CD4-positive, alpha-beta T cell (primary cell): Measurements from ENCODE around the gene ULK2. TPM values are rescaled to one million over a fixed set of nuclear protein-coding genes. Genes with fewer than 3 reads are reported as not detected.
"Not testable (repeated sequence)": the region's sequence is repeated elsewhere in the genome, so short reads cannot be mapped to it uniquely, and the experiment has no call there.

Experiments used
- ATAC-seq: fragments of 200-7000 bp; cut with Tn5 transposase; one replicate; pipeline ENCODE4 v1.10.0; 2022; ENCODE audit warnings: mild to moderate bottlenecking; ENCODE audit not compliant: poor library complexity
- CTCF ChIA-PET: fragments of 350-600 bp; sonication (Branson Sonifier 250); formaldehyde crosslinking; loops from one replicate; lab custom pipeline; 2021; ENCODE audit warnings: antibody characterized with exemption, inconsistent platforms; lab: Charles Lee
- POLR2A ChIA-PET: fragments of 350-600 bp; sonication (Branson Sonifier 250); formaldehyde crosslinking; loops from one replicate; lab custom pipeline; 2021; ENCODE audit warnings: antibody characterized with exemption, inconsistent platforms; lab: Charles Lee
- DNase-seq, 14 experiments: peaks; one replicate each; pipeline ENCODE4 v3.0.0-alpha.2; 2013 to 2020; ENCODE audit warnings: mixed read lengths in 2 of 14
- H3K27ac ChIP-seq, 2 donors: one replicate each; pipeline versions ENCODE4 v1.5.1 to v1.7.0; 2013; ENCODE audit warnings: low read length in 2 of 2, low read depth in 1 of 2, mild to moderate bottlenecking in 1 of 2
- H3K27me3 ChIP-seq, 2 experiments: 1 replicate in 1 of 2; 2 replicates in 1 of 2; pipeline versions ENCODE4 v1.6.1 to v1.7.0; 2013; ENCODE audit warnings: low read length in 2 of 2, control low read depth in 1 of 2, mild to moderate bottlenecking in 1 of 2, moderate library complexity in 1 of 2; ENCODE audit not compliant: insufficient read depth in 2 of 2, control insufficient read depth in 1 of 2
- H3K36me3 ChIP-seq: one replicate; pipeline ENCODE4 v1.6.1; 2013; ENCODE audit warnings: low read length, control low read depth; ENCODE audit not compliant: insufficient read depth
- H3K4me1 ChIP-seq: one replicate; pipeline ENCODE4 v1.6.1; 2013; ENCODE audit warnings: low read length, control low read depth; ENCODE audit not compliant: insufficient read depth
- H3K4me3 ChIP-seq: one replicate; pipeline ENCODE4 v1.5.1; 2013; ENCODE audit warnings: mild to moderate bottlenecking, low read length, moderate library complexity
- H3K9me3 ChIP-seq, 2 experiments: 1 replicate in 1 of 2; 2 replicates in 1 of 2; pipeline versions ENCODE4 v1.6.1 to v1.7.0; 2013; ENCODE audit warnings: low read length in 2 of 2, mild to moderate bottlenecking in 2 of 2, control low read depth in 1 of 2, moderate library complexity in 1 of 2; ENCODE audit not compliant: control insufficient read depth in 1 of 2, insufficient read depth in 1 of 2
- H3K27ac Mint-ChIP-seq: one replicate; pipeline ENCODE4 v1.8.0; 2020; ENCODE audit warnings: mixed read lengths
- H3K27me3 Mint-ChIP-seq: one replicate; pipeline ENCODE4 v1.8.0; 2021; ENCODE audit warnings: mixed read lengths
- H3K36me3 Mint-ChIP-seq: one replicate; pipeline ENCODE4 v1.8.0; 2021; ENCODE audit warnings: low read depth, mixed read lengths
- H3K4me1 Mint-ChIP-seq: one replicate; pipeline ENCODE4 v1.8.0; 2021; ENCODE audit warnings: low read depth, mixed read lengths
- H3K4me3 Mint-ChIP-seq: one replicate; pipeline ENCODE4 v1.8.0; 2020; ENCODE audit warnings: mild to moderate bottlenecking, mixed read lengths
- H3K9me3 Mint-ChIP-seq: one replicate; pipeline ENCODE4 v1.8.0; 2020; ENCODE audit warnings: mixed read lengths
- intact Hi-C, 2 experiments: fragments of 100-400 bp; cut with DNase I in 1 of 2; cut with micrococcal nuclease in 1 of 2; formaldehyde crosslinking; loops; one replicate each; pipeline versions ENCODE4 v1.15.1 to v1.9.0; 2023 to 2025; cut with DNase I, micrococcal nuclease
- total RNA-seq, 174 experiments: library from RNA in 2 of 174; stranded (reverse) in 2 of 174; gene quantifications; one replicate each; pipeline ENCODE4 v1.2.3 and lab custom pipeline; 2021 to 2026
- TF ChIP-seq, protein P1 (sequence below): fragments of 200-600 bp; IDR thresholded peaks from one replicate; pipeline ENCODE4 v1.8.0; 2022; ENCODE audit warnings: antibody characterized with exemption, mild to moderate bottlenecking

ULK2 gene
- total RNA-seq, 2 experiments from 2014 or later: 17.1 to 18.3 TPM

DNA sequence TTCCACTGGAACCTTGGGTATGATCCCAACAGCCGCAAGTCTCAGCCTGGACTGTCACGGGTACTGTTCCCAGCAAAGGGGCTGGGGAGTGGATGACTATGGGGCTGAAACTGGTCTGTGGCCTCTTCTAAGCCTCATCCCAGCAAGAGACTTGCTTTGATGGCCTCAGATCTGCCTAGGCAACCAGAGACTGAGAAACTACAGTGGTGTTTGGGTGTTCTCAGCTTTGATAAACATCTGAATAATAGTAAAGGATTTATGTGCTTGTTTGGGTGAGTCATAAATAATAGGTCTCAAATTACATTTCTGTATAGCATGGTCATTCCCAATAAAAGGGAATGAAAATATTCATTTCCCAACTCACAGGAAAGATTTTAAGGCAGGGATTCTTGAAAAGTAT is 30.2 kb upstream of the ULK2 start:
- Histone ChIP-seq H3K4me1 (no peaks in the 10 kb centered on the region), H3K27me3 (no peaks in the 10 kb centered on the region), H3K27ac (no peak overlapping the region), H3K9me3 (no peaks in the 10 kb centered on the region), H3K36me3 (peaks cover 2% of the 10 kb centered on the region), H3K4me3 (no peak overlapping the region)
- H3K27ac Mint-ChIP-seq: peak overlapping the region; percentile 7
- POLR2A ChIA-PET: no interaction called here
- no peak overlapping the region for H3K4me3 Mint-ChIP-seq
- H3K4me1 Mint-ChIP-seq: peaks cover 11% of the 10 kb centered on the region
- H3K9me3 Mint-ChIP-seq: no peaks in the 10 kb centered on the region
- CTCF ChIA-PET: no interaction called here
- ATAC-seq (no peak), DNase-seq (no peak)
- TF ChIP-seq, protein P1, sequence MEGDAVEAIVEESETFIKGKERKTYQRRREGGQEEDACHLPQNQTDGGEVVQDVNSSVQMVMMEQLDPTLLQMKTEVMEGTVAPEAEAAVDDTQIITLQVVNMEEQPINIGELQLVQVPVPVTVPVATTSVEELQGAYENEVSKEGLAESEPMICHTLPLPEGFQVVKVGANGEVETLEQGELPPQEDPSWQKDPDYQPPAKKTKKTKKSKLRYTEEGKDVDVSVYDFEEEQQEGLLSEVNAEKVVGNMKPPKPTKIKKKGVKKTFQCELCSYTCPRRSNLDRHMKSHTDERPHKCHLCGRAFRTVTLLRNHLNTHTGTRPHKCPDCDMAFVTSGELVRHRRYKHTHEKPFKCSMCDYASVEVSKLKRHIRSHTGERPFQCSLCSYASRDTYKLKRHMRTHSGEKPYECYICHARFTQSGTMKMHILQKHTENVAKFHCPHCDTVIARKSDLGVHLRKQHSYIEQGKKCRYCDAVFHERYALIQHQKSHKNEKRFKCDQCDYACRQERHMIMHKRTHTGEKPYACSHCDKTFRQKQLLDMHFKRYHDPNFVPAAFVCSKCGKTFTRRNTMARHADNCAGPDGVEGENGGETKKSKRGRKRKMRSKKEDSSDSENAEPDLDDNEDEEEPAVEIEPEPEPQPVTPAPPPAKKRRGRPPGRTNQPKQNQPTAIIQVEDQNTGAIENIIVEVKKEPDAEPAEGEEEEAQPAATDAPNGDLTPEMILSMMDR: no peak
- intact Hi-C loops: no loop called here
- H3K36me3 Mint-ChIP-seq: peaks cover 15% of the 10 kb centered on the region
- no peaks in the 10 kb centered on the region for H3K27me3 Mint-ChIP-seq

DNA sequence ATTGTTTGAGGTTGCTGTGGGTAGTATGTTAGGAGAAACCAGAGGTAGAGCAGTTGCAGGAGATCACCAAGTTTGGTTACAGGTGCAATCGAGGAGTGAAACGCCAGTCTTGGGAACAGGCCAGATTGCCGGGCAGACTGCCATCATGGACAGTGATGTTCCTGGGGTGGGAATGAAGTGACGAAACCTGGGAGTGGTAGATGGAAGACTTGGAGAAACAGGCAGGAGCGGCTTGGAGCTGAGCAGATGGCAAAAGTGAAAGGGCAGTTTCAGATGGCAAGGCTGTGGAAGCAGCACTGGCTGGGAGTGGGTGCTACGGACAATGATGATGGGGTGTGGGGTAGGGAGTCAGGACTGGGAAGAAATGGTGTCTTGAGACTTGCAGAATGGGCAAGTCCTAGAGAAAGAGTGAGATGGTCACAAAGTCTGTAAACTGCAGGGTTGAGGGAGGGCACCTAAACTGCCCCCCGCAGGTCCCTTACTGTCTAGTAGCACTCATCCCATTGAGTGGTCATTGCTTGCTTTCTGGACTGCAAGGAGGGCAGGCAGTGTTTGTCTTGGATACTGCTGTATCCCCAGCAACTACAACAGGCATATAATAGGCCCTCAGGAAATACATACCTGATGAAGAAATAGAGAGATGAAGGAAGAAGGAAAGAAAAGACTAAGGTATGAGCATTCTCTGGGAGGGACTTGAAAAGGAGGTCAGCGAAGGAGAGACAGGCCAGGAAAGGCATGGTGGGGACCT is 29.5 kb upstream of the ULK2 start:
- H3K36me3 Mint-ChIP-seq: peaks cover 15% of the 10 kb centered on the region
- Histone ChIP-seq H3K4me1 (no peaks in the 10 kb centered on the region), H3K27me3 (no peaks in the 10 kb centered on the region), H3K27ac (peak overlapping the region in 1 of 2 donors; percentile 3), H3K4me3 (no peak overlapping the region), H3K9me3 (no peaks in the 10 kb centered on the region), H3K36me3 (peaks cover 2% of the 10 kb centered on the region)
- ChIA-PET POLR2A (no interaction called here), CTCF (no interaction called here)
- no peak for DNase-seq
- no peak overlapping the region for H3K4me3 Mint-ChIP-seq
- no peak for ATAC-seq
- H3K27ac Mint-ChIP-seq: peak overlapping the region; percentile 7
- H3K4me1 Mint-ChIP-seq: peaks cover 11% of the 10 kb centered on the region
- TF ChIP-seq, protein P1: no peak
- H3K27me3 Mint-ChIP-seq: no peaks in the 10 kb centered on the region
- H3K9me3 Mint-ChIP-seq: no peaks in the 10 kb centered on the region
- intact Hi-C loops: no loop called here

DNA sequence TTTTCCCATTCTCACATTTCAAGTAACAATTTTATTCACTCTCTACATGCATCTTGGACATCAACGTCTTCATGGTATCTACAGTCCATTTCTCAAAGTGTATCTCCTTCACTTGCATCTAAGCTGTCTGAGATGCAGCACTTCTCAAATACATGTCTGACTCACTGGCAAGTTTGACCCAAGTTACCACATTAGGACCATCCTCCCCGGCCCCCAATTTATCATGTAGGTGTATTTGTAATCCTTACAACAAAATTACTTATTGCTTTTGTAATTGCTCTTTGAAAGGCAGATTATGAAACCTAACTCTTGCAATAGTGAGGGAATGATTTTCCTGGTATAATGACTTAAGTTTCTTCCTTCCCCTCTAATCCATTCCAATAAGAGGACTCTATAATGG is 28.9 kb upstream of the ULK2 start:
- Histone ChIP-seq H3K27me3 (no peaks in the 10 kb centered on the region), H3K27ac (no peak overlapping the region), H3K36me3 (peaks cover 2% of the 10 kb centered on the region), H3K4me1 (no peaks in the 10 kb centered on the region), H3K9me3 (no peaks in the 10 kb centered on the region), H3K4me3 (no peak overlapping the region)
- Mint-ChIP-seq H3K4me3 (no peak overlapping the region), H3K27ac (peak overlapping the region; percentile 7), H3K36me3 (peaks cover 15% of the 10 kb centered on the region), H3K27me3 (no peaks in the 10 kb centered on the region), H3K4me1 (peaks cover 11% of the 10 kb centered on the region), H3K9me3 (no peaks in the 10 kb centered on the region)
- POLR2A ChIA-PET: no interaction called here
- ATAC-seq: no peak
- TF ChIP-seq, protein P1: no peak
- intact Hi-C loops: no loop called here
- DNase-seq: no peak
- CTCF ChIA-PET: no interaction called here

DNA sequence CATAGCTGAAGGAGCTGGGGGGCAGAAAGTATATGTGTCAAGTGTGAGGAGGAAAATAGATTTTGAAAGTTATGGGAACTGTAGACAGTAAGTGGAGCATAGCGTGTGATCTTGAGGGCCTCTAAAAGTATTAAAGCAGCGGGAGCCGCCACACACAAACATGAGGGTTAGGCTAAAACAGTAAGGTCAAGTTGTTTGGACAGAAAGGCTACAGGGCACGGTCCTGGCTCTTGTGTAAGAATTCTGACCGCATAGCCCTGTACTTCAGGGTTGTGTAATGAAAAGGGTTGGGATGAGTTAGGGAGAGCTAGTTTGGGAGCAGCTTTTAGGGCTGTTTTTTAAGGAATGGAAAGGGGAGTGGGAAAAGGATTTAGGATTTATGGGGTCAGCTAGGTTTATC is 22.8 kb upstream of the ULK2 start:
- intact Hi-C loops, H3K4me1 Mint-ChIP-seq, H3K4me3 ChIP-seq, CTCF ChIA-PET, H3K27ac Mint-ChIP-seq, H3K4me3 Mint-ChIP-seq, DNase-seq, H3K4me1 ChIP-seq, H3K9me3 ChIP-seq, ATAC-seq, H3K36me3 ChIP-seq, H3K27me3 ChIP-seq, H3K27me3 Mint-ChIP-seq, H3K9me3 Mint-ChIP-seq, POLR2A ChIA-PET, H3K27ac ChIP-seq, H3K36me3 Mint-ChIP-seq: not testable (repeated sequence)

DNA sequence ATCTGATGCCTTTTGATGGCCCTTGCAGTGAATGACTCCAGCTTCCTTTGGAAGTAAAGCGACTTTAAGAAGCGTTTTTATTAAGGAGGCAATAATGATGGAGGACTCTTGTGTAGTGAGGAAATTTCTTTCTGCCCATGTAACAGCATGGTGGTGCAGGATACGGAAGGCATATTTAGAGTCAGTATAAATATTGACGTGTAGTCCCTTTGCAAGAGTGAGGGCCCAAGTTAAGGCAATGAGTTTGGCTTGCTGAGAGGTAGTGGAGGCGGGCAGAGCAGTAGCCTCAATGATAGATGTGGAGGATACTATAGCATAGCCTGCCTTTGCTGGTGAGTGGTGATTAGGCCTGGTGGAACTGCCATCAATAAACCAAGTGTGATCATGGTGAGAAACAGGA is 22.3 kb upstream of the ULK2 start:
- H3K27ac ChIP-seq, ATAC-seq, H3K27me3 Mint-ChIP-seq, CTCF ChIA-PET, H3K36me3 Mint-ChIP-seq, H3K4me1 Mint-ChIP-seq, DNase-seq, POLR2A ChIA-PET, H3K9me3 ChIP-seq, H3K4me3 ChIP-seq, H3K4me1 ChIP-seq, intact Hi-C loops, H3K27ac Mint-ChIP-seq, H3K9me3 Mint-ChIP-seq, H3K4me3 Mint-ChIP-seq, H3K36me3 ChIP-seq, H3K27me3 ChIP-seq: not testable (repeated sequence)
